ENCODE results near the gene JPH2. TPM values are rescaled to one million over a fixed set of nuclear protein-coding genes. Genes with fewer than 3 reads are reported as not detected.

Gene JPH2
- total RNA-seq, 2 donors from 2014 or later = 169 to 179 TPM

- ATAC-seq (ENCODE audit: insufficient number of reproducible peaks, low FRiP score, low read depth) (peak; percentile 93), DNase-seq (ENCODE audit: low spot score) (peak; percentile 87)
- no peak for TF ChIP-seq CTCF (IDR thresholded peaks at IDR 0.05)
- H3K4me1 ChIP-seq (ENCODE audit: control insufficient read depth in 1 of 2, low read depth in 2 of 2) = peaks cover 24 to 53% of the 10 kb centered on the region in 2 donors
- peak within 1 kb of the TSS; percentile 98 for H3K27ac ChIP-seq
- no peaks in the 10 kb centered on the region for H3K27me3 ChIP-seq (replicated peaks; ENCODE audit: insufficient read depth)
- peaks cover 8% of the 10 kb centered on the region for H3K36me3 ChIP-seq
- H3K9me3 ChIP-seq = no peaks in the 10 kb centered on the region
- peak within 1 kb of the TSS; percentile 93 for H3K4me3 ChIP-seq
Measured at GRCh38 chr20:44210406-44211176, 23.6 kb upstream of the JPH2 start, which contains the start of gene OSER1. OSER1 (minus strand) TSS chr20:44210771; CDS start chr20:44206957, 3,814 bp downstream.

GRCh38 chr20:44209686-44210405, 22.9 kb upstream of the JPH2 start:
- no peak for TF ChIP-seq CTCF (IDR thresholded peaks at IDR 0.05)
- Histone ChIP-seq H3K9me3 (no peaks in the 10 kb centered on the region), H3K36me3 (peaks cover 12% of the 10 kb centered on the region), H3K27me3 (replicated peaks; ENCODE audit: insufficient read depth) (no peaks in the 10 kb centered on the region), H3K27ac (peak overlapping the region; percentile 98), H3K4me3 (peak overlapping the region; percentile 93), H3K4me1 (ENCODE audit: control insufficient read depth in 1 of 2, low read depth in 2 of 2) (peaks cover 26 to 53% of the 10 kb centered on the region in 2 donors)
- DNase-seq (ENCODE audit: low spot score) (no peak), ATAC-seq (ENCODE audit: insufficient number of reproducible peaks, low FRiP score, low read depth) (peak; percentile 1)

GRCh38 chr20:44208770-44209169, 21.8 kb upstream of the JPH2 start:
- Histone ChIP-seq H3K4me1 (ENCODE audit: control insufficient read depth in 1 of 2, low read depth in 2 of 2) (peaks cover 33 to 63% of the 10 kb centered on the region in 2 donors), H3K9me3 (no peaks in the 10 kb centered on the region), H3K36me3 (peaks cover 12% of the 10 kb centered on the region), H3K27me3 (replicated peaks; ENCODE audit: insufficient read depth) (no peaks in the 10 kb centered on the region), H3K4me3 (peak overlapping the region; percentile 93), H3K27ac (peak overlapping the region; percentile 30 to 98)
- no peak for TF ChIP-seq CTCF (IDR thresholded peaks at IDR 0.05)
- DNase-seq (ENCODE audit: low spot score) (no peak), ATAC-seq (ENCODE audit: insufficient number of reproducible peaks, low FRiP score, low read depth) (no peak)

- H3K4me3 ChIP-seq = peak overlapping the region; percentile 93
- DNase-seq (ENCODE audit: low spot score) (no peak), ATAC-seq (ENCODE audit: insufficient number of reproducible peaks, low FRiP score, low read depth) (no peak)
- peaks cover 12% of the 10 kb centered on the region for H3K36me3 ChIP-seq
- H3K4me1 ChIP-seq (ENCODE audit: control insufficient read depth in 1 of 2, low read depth in 2 of 2) = peaks cover 39 to 69% of the 10 kb centered on the region in 2 donors
- no peaks in the 10 kb centered on the region for H3K9me3 ChIP-seq
- peak overlapping the region; percentile 30 to 98 for H3K27ac ChIP-seq
- H3K27me3 ChIP-seq (replicated peaks; ENCODE audit: insufficient read depth) = no peaks in the 10 kb centered on the region
- TF ChIP-seq CTCF (IDR thresholded peaks at IDR 0.05) = no peak
Measured at GRCh38 chr20:44208165-44208564, 21.2 kb upstream of the JPH2 start.

- Histone ChIP-seq H3K36me3 (peaks cover 17% of the 10 kb centered on the region), H3K9me3 (no peaks in the 10 kb centered on the region), H3K4me1 (ENCODE audit: control insufficient read depth in 1 of 2, low read depth in 2 of 2) (peaks cover 43 to 70% of the 10 kb centered on the region in 2 donors), H3K4me3 (peak overlapping the region; percentile 41), H3K27ac (peak overlapping the region in 1 of 2 donors; percentile 29), H3K27me3 (replicated peaks; ENCODE audit: insufficient read depth) (no peaks in the 10 kb centered on the region)
- TF ChIP-seq CTCF (IDR thresholded peaks at IDR 0.05) = no peak
- no peak for DNase-seq (ENCODE audit: low spot score)
- ATAC-seq (ENCODE audit: insufficient number of reproducible peaks, low FRiP score, low read depth) = no peak
Measured at GRCh38 chr20:44207126-44207723, 20.2 kb upstream of the JPH2 start.

All from thoracic aorta (tissue), 2 donors.